ENCODE results near the gene CYP2W1.
"Not testable (repeated sequence)": the region's sequence is repeated elsewhere in the genome, so short reads cannot be mapped to it uniquely, and the experiment has no call there.

CYP2W1 gene

DNA sequence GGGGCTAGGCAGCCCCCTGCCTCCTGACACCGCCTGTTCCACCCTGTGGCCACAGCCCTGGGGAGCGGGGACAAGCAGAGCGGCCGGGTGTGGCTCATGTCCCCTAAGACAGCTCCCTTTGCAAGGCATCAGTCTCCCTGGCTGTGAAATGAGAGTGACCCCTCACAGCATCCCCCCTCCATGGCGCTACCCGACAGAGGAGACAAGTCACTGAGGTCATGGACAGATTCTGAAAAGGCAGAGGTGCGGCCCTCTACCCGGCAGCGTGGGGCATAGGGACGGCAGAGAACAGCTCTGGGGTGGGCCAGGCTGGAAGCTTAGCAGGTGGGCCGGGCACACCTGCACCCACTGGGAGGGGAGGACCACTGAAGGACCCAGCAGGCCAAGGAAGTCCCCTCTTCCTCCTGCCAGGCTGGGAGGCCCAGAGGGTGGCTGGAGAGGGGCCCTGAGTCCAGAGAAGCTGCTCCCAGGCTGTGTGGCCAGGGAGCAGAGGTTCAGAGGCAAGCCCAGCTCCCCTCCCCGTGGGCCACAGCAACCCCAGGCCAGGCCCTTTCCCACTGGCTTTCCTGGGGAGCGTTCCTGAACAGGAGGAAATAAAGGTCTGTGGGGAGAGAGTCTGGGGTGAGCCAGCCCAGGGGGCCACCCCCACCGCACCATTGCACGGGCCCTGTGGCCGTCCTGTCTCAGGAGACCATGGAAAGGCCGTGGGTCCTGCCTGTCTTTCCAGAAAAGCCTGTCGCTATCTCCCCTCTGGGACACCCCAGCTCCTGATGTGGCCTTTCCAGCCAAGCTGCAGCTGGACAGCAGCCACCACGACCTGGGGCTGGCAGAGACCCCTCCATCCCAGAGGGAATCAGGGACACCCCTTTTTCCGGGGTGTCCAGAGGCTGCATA lies 30.2 kb upstream of the CYP2W1 start:
- DNase-seq (ENCODE audit: low spot score), result no peak

DNA sequence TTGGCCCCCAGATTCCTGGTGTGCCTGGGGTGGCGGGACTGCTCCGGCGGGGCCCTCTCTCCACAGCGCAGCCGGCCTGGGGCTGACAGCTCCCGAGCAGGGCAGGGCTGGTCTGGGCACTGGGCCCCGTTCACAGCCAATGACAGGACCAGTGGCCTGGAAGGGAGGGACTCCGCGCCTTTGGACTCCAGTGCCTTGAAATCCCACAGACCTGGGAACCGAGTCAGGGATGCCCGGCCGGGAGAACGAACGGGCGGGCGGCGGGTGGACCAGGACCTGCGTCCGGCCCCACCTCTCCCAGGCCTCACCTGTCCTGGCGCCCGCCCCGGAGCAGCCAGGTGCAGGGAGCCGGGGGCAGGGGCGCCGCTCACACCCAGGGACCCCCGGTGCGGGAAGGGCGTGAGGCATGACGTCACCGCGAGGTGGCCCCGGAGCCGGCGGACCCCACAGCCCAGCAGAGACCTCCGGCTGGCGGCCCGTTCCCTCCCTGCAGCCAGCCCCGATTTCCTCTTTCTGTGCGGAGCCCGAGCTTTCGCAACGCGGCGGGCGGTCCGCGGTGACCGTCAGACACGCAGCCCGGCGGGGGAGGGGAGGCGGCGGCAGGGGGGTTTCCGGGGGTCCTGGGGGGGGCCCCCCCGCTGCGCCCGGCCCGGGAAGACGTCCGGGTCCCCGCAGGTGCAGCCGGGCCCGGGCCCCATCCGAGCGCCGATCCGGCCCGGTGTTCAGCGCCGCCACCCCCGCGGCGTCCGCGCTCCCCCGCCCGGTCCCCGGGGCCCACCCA lies 29.2 kb upstream of the CYP2W1 start:
- DNase-seq (ENCODE audit: low spot score), result peak; percentile 76

DNA sequence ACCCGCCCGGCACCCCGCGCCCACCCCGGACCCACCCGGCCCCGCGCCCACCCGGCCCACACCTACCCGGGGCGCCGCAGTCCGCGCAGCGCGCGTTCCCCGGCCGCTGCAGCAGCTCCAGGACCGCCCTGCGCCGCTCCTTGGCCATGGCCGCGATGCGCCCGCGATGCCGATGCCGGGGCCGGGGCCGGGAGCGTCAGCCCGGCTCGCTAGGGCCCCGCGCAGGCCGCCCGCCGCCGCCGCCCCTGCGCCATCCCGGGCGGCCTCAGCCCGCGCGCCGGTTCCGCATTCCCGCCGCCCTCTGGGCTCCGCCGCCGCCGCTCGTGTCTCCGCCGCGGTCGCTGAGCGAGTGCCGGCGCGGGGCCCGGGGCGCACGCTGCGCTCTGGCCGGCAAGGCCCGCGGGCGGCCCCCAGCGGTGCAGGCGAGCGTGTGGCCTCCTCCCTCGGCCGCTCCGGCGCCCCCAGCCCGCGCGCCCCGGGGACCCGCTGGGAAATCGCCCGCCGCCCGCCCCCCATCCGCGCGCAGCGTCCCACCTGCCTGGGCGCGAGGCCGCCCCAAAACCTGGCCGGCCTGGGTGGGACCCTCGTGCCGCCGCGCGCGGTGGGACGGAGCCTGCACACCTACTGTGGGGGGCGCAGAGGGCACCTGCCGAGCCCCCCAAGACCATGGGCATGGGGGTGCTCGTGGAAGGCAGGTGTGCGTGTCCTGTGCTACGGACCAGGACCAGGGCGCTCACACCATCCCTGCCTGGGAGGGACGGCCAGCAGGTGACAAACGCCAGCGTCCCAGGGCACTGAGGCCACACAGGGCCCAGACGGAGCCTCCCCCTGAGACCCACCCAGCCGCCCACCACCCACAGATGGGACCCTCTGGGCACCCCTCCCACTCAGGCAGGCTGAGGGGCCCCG lies 28.4 kb upstream of the CYP2W1 start, which contains the start of gene ADAP1:
Gene ADAP1 (minus strand): TSS at position 351 of the 909 bp plus-strand sequence. CDS start 203 bp downstream, at position 148.
- DNase-seq (ENCODE audit: low spot score), result peak; percentile 73

DNA sequence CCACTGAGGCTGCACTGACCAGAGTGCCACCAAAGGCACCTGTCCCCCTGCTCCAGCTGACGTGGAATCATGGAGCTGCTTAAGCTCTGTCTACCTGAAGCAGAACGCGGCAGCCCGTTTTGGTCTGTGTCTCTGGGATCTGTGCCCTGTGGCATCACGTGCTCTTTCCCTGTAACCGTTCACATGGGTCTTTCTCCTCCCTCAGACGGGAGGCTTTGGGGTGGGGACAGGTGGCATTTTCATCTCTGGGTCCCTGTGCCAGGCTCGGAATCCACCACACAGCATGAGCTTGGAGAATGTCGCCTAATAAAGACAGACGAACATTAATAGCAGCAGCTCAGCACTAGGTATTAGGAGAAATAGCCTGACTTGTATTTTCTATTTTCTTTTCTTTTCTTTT lies 26.9 kb upstream of the CYP2W1 start:
- no peak for DNase-seq (ENCODE audit: low spot score)

DNA sequence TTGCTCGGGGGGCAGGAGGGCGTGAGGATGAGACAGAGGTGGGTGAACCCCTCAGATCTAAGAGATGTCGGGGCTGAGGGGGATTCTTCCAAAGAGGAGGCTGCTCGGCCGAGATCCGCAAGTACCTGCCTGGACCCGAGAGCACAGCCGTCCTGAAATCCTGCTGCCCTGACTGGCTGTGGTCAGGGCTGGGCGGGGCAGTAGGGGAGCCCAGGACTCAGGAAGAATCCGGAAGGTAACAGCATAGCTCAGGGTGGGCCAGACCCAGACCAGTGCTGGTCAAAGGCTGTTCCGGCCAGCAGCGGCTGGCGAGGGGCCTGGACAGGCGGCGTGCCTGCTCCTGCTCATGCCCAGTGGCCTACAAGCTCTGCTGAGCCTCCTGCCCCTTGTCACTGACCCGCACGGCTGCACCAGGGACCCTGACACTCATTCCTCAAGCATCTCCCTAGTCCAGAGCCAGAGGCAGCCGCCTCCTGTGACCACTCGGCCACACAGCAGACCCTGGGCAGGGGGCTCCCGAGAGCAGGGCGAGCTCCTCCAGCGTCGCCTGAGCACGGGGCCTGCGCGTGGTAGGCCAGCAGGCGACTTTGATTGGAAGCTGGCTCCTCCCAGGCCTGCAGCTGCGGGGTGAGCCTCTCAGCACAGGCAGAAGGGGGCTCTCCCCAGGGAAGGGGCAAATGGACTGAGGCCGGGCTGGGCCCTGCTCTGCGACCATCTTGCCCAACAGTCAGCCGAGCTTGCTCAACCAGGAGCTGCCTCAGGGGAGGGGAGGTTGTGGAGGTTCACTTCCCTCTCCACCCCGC lies 25.4 kb upstream of the CYP2W1 start:
- DNase-seq (ENCODE audit: low spot score), result no peak

DNA sequence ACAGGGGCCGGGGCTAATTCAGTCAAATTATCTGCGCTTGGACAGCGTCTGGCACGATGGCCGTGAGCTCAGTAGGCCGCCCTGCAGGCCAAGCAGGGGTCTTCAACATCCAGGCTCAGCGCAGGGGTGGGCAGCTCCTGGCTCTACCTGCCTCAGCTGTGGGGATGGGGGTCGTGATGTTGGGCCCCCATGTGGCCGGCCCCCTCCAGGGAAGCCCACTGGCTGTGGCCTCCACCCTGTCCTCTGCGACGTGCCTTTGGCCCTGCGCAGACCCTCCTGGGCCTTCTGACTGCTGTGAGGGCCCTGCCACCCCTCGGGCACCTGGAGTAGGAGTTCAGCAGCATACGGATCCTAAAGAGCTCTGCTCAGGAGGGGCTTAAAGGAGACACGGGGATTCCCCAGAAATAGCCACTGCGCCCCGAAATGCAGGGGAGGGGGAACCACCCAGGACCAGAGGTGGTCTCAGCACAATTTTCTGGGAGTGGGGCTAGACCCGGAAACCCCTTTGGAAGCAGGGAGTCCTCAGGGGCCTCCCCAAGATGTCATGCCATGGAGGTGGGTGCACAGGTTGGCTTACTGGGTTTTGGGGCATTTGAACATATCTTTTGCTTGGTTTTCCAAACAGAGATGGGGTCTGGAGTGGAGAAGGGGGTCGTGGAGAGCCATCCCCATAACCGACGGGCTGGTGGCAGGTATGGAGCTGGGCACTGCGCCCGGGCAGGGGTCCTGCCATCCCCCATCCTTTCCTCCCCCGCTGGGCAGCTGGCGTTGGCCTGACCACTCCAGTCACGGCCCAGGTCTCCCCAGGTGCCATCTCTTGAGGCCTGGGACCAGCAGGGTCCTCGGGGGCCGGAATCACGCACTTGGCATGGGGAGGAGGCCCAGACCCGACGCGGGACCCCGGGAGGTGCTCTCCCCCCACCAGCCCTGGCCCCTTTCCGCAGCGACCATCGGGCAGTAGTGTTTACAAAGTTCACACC lies 24.5 kb upstream of the CYP2W1 start:
- DNase-seq (ENCODE audit: low spot score), result no peak

DNA sequence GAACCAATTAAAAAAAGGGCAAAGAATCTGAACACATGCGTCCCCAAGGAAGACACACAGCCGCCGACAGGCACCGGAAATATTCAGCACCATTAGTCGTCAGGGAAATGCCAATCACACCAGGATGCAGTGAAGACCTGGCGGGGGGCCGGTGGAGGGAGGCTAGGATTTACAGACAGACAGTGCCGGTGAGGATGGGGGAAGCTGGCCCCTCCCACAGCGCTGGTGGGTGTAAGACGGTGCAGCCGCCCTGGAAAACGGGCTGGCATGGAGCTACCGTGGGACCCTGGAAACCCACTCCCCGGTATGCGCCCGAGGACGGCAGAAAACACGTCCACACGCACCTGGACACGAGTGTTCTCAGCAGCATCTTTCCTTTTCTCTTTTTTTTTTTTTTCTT lies 23.7 kb upstream of the CYP2W1 start:
- no peak for DNase-seq (ENCODE audit: low spot score)

DNA sequence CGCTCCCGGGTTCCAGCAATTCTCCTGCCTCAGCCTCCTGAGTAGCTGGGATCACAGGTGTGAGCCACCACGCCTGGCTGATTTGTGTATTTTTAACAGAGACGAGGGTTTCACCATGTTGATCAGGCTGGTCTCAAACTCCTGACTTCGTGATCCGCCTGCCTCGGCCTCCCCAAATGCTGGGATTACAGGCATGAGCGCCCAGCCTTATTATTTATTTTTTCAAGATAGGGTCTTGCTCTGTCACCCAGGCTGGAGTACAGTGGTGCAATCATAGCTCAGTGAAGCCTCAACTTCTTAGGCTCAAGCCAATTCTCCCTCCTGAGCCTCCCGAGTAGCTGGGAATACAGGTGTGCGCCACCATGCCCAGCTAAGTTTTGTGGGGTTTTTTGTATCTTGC lies 23.2 kb upstream of the CYP2W1 start:
- not testable (repeated sequence) for DNase-seq (ENCODE audit: low spot score)

DNA sequence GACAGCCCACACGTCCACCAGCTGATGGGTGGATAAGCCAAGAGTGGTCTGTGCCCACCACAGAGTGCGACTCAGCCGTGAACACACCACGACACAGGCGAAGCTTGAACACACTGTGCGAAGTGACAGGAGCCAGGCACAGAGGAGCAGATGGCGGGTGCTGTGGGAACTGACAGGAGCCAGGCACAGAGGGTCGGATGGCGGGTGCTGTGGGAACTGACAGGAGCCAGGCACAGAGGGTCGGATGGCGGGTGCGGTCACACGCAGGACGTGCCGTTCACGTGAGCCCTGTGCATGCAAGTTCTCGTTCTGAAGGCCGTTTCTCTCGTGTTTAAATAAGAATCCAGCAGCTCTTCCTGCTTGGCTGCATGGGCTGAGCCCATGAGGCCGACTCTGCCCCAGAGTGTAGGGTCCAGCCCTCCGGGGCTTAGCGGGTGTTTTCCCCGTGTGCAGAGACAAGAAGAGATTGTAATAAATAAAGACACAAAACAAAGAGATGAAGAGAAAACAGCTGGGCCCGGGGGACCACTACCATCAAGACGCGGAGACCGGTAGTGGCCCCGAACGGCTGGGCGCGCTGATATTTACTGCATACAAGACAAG lies 22.6 kb upstream of the CYP2W1 start:
- DNase-seq (ENCODE audit: low spot score), result no peak

DNA sequence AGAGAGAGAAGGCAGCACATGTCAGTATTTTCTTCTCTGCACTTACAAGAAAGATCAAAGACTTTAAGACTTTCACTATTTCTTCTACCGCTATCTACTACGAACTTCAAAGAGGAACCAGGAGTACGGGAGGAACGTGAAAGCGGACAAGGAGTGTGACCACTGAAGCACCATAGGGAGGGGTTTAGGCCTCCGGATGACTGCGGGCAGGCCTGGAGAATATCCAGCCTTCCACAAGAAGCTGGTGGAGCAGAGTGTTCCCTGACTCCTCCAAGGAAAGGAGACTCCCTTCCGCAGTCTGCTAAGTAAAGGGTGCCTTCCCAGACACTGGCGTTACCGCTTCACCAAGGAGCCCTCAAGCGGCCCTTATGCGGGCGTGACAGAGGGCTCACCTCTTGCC lies 22.0 kb upstream of the CYP2W1 start:
- DNase-seq (ENCODE audit: low spot score), result not testable (repeated sequence)

DNA sequence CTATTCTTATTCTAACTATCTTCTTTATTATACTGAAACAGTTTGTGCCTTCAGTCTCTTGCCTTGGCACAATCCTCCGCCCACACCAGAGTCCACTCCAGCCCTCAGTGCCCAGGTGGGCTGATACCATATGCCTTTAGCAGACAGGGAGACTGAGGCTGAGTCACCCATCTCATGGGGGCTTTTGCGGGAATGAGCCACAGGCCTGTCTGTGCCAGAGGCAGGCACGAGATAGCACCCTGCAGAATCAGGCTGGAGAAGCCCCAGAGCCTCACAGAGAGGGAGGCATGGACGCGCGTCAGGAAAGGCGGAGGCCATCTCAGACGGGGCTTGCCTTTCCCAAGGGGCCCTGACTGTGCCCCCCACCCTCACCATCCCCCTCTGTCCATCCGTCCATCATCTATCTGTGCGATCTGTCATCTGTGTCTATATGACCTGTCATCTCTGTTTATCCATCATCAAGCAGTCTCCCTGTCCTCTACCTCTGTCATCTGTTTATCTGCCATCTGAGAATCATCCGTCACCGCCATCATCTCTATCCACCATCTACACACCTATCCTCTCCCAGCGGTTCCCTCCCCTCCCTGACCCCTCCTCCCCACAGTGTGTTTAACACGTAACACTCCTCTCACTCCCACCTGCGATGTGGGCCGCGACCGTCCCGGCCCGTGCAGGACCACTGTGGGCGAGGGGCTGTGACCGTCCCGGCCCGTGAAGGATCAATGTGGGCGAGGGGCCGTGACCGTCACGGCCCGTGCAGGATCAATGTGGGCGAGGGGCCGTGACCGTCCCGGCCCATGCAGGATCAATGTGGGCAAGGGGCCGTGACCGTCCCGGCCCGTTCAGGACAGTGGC lies 21.2 kb upstream of the CYP2W1 start:
- DNase-seq (ENCODE audit: low spot score), result no peak

DNA sequence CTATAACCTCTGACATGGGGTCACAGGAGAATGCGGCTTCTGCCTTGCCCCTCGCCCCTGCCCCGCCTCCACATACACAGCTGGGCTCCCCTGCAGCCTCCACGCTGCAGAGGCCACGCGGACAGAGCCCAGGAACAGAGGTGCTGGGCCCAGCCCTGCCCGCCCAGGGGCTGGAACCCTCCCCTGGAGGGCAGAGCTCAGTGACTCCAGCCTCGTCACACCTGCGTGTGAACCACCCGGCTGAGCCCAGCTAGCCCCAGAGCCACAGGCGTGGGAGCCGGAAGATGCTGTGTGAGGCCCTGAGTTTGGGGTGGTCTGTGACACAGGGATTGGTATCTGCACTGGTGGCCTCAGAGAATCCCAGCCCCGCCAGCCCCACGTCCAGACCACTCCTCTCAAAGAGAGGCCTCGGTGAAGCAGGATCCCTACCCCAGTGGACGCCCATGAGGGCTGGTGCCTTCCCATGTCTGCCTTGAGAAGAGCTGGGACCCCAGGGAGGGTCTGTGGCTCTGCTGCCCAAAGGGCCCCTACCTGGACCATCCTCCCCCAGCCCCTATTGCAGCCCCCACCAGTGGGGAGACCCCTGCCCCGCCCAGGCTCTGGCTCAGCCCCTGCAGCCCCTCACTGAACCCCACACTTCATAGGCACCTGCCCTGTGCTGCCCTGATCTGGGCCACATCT lies 20.4 kb upstream of the CYP2W1 start:
- DNase-seq (ENCODE audit: low spot score), result no peak

DNA sequence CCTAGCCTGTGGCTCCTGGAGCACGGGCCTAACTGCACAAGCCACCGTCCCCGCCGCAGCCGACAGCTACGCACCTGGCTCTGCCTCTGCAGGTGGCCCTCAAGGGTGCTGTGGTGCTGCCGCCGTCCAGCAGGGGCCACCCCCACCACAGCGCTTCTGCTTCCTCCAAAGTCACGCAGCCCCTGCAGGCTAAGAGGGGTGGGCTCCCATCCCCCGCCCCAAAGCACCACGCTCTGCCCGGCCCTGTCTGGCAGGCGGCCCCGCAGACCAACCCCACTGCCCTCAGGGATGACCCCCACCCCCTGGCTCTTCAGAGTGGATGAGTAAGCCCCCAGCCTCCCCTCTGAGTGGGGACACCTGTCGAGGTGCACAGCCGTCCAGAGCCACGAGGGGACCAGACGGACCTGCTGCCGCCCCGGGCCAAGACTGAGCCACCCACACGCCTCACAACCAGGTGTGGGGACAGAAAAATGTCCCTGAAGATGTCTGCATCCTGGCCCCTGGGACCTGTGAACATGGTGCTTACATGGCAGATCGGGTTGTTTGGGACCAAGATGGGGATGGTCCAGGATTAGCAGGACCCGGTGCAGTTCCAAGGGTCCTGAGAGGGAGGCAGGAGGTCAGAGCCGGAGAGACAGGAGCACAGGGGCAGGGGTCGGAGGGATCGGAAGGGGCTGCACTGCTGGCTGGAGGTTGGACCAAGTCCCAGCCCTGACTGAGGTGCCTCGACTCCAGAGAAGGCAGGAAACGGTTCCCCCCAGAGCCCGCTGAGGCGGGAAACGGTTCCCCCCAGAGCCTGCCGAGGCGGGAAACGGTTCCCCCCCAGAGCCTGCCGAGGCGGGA lies 19.5 kb upstream of the CYP2W1 start:
- no peak for DNase-seq (ENCODE audit: low spot score)

DNA sequence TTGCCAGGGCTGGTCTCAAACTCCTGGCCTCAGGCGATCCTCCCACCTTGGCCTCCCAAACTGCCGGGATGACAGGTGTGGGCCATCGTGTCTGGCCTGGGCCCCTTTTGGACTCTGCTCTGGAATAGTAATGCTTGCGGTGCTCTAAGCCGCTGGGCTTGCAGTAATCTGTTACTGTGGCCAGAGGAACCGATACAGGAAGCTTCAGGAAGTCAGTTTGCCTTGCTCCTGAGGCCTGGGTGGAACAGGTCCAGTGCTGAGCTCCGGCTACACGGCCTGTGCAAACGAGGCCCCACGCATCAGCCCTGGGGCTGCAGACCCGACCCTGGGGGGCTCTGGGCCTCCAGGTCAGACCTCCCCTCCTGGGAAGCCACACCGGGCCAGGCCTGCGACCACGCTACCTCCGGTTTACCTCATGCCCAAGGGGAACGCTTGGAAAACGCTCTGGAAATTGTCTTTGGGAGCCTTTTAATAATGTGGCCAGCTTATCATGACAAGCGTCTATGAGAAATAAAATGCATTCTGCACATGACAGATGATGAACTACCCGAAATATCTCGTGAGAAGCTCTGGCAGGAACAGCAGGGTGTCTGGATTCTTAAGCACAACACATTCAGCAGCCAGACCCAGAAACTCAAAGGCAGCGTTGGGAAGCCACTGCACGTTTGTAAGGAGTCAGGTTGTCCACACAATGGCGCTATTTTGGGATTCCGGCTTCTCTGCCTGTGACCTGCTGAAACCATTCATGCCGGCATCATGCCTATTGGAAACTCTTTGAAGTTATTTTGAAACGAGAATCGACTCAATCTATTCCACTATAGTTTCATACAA lies 18.4 kb upstream of the CYP2W1 start:
- peak; percentile 70 for DNase-seq (ENCODE audit: low spot score)

DNA sequence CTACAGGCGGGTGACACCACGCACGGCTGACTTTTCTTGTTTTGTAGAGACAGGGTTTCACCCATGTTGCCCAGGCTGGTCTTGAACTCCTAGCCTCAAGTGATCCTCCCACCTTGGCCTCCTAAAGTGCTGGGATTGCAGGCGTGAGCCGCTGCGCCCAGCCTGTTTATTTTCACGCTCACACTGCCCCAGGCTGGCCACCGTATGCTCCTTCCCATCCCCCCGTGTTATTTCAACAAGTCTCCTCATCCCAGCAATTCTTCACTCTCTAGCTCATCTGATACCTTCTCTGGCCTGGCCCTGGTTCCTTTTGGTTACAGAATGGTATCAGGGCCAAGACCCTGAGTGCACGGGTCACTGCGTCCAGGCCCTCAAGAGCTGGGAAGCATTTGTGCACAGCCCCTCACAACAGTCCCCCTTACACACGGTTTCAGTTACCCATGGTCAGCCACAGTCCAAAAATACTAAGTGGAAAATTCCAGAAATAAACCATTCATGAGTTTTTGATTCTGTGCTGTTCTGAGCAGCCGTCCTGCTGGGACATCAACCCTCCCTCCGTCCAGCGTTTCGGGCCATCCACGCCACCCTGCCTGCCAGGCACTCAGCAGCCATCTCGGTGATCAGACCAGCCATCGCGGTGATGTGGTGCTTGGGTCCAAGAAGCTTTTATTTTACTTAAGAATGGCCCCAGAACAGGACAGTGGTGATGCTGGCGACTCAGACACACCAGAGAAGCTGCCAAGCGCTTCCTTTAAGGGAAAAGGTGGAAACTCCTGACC lies 16.5 kb upstream of the CYP2W1 start:
- no peak for DNase-seq (ENCODE audit: low spot score)

Data from GM03348 (cell line).